NCI-H82 treated with DMSO at 0.1 percent for 48 hours (cell line): Measurements from ENCODE around the gene SMTNL2.
A peak's percentile ranks its signal among the peaks of the same experiment; 100 is the strongest.

Experiments used
- DNase-seq: peaks from one replicate; lab custom pipeline; 2025; ENCODE audit not compliant: unreplicated experiment; lab: John Stamatoyannopoulos, UW

SMTNL2 gene

DNA sequence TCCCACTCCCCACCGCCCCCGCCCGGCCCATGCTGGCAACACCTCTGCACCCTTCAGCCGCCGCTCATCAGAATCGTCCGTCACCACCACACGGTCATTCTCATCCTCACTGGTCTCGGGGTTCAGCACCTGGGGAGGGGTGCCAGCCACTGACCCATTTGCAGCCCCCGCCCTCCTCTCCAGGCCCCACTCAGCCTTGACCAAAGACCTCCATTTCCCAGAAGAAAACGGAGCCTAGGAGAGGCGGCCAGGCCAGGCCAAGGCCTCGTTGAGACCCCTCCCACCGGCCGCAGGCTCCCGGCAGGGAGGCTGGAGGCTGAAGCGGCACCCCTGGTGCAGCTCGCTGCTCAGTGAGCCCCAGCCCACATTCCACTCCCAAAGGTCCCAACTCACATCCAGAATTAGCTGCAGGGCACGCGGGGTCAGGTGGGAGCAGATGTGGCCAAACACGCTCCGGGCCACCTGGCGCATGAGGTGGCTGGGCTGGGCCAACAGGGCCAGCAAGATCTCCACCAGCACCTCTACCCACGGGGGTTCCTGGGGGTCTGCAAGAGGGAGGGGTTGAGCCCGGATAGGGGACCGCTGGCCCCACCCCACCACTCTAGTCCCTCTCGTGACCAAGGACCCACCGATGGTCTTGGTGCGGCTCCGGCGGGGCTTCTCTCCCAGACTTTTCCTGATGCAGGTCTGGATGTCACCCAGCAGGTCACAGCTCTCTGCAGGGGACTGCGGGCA, 38.9 kb upstream of the SMTNL2 start:
- no peak for DNase-seq

DNA sequence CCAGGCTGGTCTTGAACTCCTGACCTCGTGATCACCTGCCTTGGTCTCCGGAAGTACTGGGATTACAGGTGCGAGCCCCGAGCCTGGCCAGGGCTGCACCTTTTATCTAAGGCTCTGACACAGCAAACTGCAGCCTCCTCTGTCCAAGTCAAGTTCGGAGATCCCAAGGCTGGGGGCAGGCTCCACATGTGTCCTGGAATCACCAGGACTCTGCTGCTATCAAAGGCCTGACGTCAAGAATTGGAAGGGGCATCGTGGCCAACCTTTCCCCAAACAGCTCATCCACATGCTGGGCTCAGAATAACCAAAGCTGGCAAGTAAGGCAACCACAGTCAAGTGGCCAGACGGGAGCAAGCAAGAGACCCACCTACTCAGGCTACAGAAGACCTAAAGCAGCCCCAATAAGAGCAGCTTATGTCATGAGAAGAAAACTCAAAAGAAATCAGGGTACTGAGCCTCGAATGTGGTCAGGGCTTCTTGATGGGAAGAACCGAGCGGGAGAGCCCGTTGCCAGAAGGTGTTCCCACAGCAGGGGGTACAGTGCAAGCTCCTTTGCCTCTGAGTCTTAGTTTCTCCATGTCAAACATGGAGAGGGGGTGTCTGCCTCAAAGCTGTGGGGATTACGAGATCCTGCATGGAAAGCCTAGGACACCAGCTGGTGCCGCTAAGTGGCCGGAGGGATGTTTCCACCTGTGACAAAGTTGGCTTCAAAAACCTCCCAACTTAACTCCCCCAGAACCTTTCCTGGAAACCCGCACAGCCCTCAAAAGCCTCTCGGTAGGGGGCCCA, 37.0 kb upstream of the SMTNL2 start:
- no peak for DNase-seq

DNA sequence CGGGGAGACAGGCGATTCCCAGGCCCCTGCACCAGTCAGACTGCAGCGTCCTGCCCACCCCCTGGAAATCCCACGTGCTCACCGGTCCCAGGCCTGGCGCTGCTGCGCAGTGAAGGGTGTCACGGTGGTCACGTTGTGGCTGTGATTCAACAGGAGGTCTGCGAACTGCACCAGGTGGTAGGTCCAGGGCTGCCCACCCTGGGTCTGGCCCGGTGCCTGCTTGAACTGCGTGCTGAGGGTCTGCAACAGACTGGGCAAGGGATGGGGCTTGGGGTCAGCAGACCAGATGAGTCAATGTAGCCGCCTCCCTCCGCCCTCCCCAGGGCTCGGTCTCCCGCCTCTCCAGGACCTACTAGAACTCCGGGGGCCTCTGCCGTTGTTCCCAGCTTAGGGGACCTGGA, 36.3 kb upstream of the SMTNL2 start:
- no peak for DNase-seq

DNA sequence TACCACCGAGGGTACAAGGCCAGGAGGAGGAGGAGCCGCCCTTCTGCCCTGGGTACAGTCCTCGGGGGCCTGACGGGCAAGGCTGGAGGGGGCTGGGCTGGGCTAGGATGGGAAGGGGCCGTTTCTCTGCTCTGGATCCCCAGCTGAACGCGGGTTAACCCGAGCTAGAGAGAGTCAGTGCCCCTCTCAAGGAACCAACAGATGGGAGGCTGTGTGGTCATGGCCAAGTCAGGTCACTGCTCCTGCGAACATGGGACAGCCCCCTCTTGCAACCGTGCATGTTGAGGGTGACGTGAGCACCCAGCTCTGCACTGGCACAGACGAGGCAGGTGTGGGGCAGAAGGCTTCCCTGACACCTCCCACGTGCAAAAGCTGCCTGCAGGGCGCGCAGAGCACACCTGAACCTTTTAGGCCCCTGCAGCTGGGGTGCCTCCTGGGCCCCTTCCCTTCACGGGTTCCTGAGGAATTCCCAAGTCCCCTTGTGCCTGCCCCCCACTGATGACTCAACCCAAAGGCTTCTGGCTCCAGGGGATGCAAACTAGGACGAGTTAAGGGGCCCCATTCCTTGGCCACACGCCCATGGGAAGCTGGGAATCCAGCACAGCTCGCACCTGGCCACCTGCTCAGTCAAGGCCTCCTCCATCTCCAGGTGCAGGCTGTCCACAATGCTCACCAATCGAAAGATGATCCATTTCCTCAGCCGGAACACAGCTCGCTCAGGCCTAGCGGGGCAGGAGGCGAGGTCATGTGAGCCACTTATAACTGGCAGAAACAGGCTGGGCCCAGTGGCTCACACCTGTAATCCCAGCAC, 35.4 kb upstream of the SMTNL2 start:
- DNase-seq = no peak

DNA sequence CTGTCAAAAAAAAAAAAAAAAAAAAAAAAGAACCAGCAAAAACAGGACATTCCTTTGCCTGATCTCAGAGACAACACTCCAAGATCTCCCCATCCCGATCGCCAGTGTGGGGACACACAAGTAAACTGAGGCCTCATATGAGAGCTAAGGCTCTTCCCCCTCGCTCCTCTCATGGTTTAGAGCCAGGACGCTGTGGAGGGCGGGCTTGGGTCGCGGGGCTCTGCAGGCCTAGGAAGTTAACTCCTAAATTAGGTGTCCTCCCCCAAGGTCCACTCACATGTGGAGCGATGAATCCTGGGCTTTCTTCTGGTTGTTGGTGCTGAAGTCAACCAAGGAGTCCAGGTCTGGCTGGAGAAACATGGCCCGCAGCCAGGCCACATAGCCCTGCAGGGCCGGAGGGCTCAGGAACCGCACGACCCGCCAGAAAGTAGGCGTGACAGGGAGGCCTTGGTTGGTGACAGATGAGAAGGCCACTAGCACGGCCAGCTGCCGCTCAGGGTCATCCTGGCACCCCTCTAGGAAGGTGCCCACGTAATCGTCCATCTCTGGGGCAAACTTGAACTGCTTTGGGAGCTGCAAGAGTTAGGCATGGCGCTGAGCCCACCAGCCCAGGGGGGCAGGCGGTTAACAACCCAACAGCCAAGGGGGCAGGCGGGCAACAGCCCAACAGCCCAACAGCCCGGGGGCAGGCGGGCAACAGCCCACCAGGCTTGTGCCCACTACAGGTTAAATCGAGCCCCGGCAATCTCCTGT, 34.4 kb upstream of the SMTNL2 start:
- DNase-seq = no peak

DNA sequence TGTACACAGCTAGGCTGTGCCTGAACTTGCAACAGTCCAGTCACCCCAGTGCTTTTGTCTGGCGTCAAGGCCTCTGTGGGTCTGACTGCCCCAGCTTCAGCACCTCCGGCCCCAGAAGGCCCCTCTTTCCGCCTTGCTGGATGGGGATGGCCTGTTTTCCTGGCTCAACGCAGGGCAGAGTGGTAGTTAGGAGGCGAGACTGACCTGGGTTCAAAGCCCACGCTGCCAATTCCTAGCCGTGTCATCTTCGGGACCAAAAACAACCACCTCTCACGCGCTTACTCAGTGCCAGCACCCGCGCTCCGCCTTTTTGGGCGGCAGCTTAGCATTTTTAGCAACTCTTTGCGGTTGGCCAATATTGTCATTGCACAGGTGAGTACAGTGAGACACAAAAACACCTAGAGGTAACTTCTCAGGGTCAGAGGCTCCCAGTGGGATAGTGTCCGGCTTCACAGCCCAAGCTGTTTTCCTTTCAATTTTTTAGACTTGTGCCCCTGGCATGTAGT, 33.7 kb upstream of the SMTNL2 start:
- DNase-seq = no peak

DNA sequence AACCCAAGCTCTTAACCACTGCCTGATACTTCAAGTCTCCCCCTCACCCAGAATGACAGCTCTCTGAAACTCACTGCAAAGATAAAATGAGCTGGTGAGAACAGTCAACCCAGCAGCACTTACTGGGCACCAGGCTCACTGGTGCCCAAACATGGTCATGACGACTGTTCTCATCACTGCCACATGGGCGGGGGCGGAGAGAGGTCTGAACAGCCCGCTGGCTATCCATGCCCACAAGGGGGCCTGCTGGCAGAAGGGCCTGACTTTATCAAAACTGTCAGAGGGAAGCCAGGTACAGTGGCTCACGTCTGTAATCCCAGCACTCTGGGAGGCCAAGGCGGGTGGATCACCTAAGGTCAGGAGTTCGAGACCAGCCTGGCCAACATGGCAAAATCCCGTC, 33.2 kb upstream of the SMTNL2 start:
- DNase-seq = no peak

DNA sequence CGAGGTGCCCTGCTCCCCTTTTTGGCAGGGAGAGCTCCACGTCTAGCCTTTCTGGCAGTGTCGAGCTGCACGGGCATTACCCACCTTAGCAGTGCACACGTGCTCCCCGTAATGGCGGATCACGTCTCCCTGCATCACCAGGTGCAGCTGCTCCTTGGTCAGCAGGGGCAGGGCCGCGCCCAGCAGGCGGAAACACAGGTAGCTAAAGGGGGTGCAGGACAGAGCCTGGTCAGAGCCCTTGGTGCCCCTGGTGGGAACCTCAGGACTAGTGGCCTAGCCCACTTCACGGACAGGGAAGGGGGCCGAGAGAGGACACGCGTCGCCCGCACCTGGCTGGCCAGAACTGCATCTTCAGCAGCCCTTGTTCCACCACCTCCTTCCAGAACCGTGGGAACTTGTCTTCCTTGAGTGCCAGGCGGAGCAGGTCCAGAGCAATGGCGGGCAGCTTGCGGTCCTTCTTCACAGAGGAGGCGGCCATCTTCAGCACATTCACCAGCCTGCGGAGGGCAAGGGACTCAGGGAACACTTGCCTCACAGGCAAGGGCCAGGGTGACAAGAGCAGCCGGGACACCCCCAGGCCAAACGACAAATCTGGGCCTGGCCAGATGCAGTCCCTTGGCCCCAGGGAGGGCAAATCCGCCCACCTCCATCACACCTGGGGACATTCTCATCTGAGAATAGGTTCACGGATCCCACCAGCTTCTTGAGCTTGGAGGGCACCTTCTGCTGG, 32.4 kb upstream of the SMTNL2 start:
- no peak for DNase-seq

DNA sequence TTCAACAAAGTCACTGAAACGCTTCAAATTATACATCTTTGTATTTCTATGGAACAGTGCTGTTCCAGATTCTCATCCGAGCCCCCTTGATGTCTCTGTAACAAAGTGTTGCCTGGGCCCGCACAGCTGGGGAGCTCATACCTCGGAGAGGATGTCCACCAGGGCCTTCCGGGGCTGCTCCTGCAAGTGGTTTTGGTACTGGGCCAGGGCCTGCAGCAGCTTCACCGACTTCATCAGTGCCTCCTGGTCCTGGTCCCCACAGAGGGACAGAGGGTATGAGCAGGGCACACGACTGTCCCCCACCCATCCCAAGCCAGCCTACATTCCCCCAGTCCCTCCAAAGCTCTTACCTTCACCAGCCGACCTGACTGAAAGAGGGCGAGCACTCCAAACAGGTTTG, 30.7 kb upstream of the SMTNL2 start:
- DNase-seq = no peak

DNA sequence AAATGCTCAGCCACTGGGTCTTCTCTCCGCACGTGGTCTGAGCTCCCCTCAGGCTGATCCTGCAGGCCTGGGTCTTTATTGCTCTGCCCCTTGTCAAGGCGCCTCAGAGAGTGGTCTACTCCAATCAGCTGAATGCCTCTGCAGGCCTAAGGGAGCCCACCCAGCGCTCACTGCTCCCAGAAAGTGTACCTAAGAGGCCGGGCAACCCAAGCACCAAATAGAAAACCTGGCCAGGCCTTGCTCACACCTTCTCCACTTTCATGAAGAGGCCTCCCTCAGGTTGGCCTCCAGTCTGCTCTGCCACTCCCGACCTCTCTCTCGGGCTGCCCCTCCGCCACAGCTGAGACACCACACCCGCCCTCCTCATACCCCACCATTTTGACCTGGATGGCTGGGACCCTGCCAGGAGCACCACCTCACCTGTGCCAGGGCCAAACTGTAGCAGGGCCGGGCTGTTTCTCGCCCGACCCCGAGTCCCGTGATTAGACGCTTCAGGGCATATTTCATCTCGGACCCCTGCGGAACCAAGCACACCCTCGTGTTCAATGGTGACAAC, 29.8 kb upstream of the SMTNL2 start:
- no peak for DNase-seq

DNA sequence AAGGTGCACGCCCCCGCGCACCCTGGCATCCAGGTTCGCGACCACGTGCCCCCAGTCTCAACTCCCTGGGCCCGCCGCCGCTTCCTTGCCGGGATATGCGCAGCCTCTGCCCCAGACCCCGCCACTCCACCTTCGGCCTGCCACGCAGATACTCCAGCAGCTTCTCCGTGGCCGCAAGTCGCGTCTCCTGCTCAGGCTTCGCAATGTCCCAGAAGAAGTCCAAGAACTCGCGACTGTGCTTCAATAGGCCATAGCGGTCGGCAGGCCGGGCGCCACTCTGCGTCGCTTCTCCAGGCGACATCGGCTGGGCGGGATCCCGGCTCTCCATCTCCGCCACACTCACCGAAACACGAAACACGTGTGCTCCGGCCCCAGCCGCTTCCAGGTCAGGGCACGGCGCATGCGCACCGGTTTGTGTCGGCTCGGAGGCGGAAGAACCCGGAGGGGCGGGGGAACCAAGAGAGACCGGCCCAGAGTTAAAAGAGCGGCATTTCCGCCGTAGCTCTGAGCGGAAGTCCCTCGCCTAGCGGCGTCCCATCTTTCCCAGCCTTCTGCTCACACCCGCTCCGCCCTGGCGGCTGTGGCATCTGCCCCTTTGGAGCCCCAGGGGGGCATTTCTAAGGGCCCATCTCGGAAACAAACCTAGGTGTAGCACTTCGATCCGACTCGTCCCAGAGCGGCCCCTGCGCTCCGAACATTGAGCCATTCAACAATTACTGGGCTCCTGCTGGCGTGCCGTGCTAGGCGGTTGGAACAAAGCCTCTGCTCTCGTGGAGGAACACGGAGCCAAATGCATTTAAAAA, 29.1 kb upstream of the SMTNL2 start, which contains the start of gene MYBBP1A:
TSS of gene MYBBP1A (minus strand) at position 388 of the 803 bp plus-strand sequence. CDS start at position 328, 60 bp downstream.
- peak; percentile 92 for DNase-seq

DNA sequence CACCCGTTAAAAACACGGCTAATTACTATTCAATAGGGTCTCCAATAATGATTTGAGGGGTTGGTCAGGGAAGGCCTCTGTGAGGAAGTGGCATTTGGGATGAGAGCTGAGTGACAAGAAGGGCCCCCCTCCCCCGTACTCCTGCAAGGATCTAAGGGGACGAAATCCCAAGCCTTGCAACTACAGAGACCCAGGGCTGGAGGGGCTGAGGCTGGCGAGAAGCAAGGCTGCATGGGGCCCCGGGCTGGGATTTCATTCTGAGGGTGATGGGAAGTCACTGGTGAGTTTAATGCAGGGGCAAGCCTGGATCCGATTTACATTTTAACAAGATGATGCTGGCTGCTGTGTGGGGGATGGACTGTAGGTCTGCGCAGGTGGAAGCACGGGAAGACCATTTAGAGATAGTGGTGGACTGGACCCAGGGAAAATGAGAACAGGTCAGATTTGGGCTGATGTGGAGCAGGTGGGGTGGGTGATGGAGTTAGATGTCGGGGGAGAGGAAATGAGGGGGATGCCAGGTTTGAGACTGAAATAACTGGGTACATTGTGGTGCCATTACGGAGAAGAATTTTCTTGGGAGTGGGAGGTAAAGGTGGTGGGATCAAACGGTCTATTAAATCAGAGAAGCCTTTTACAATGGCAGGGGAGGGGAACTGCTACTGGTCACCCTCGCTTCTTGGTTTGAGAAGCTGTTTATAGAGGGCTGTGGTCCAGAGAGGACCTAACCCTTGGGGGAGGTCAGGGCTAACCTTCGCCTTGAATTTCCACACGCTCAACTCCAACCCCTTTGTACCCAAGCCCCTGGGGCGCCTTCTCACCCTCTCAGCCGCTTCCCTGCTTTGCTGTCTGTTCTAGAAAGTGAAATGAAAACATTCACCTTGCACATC, 28.2 kb upstream of the SMTNL2 start:
- peak; percentile 58 for DNase-seq

DNA sequence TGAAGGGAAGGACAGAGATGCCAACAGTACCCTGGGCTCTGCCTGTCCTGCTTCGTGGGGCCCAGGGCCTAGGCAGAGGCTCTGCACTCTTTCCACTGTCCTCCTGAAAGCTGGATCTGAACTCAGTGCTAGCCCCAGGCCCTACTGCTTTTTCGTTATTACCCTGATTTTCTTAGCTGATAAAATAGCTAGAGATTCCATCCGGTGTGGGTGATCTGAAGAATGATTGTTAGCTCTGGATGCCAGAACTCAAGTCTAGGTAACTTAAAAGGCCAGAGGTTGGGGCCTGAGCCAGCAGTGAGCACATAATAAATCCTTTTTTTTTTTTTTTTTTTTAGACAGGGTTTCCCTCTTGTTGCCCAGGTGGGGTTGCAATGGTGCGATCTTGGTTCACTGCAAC, 27.3 kb upstream of the SMTNL2 start:
- DNase-seq = no peak

DNA sequence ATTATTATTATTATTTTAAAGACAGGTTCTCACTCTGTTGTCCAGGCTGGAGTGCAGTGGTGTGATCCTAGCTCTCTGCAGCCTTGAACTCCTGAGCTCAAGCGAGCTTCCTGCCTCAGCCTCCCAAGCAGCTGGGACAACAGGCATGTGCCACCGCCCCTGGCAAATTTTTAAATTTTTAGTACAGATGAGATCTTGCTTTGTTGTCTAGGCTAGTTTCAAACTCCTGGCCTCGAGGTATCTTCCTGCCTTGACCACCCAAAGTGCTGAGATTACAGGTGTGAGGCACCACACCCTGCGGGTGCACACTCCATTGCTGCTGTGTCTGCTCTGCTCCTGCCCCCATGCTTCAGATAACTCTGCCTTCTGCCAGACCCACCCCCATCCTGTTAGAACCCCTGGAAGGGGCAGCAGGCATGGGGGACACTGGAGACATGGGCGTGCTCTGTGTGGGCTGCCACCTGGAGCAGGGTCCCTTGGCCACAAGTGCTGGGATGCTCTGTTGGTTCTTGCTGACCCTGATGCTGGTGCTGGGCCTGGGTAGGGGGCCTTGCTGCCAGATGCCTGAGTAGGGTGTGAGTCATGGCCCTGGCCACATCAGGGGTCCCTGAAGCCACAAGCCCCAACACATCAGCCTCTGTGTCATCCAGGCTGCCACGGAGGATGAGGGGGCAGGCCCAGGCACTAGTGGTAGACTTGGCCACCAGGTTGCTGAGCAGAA, 26.5 kb upstream of the SMTNL2 start:
- no peak for DNase-seq

DNA sequence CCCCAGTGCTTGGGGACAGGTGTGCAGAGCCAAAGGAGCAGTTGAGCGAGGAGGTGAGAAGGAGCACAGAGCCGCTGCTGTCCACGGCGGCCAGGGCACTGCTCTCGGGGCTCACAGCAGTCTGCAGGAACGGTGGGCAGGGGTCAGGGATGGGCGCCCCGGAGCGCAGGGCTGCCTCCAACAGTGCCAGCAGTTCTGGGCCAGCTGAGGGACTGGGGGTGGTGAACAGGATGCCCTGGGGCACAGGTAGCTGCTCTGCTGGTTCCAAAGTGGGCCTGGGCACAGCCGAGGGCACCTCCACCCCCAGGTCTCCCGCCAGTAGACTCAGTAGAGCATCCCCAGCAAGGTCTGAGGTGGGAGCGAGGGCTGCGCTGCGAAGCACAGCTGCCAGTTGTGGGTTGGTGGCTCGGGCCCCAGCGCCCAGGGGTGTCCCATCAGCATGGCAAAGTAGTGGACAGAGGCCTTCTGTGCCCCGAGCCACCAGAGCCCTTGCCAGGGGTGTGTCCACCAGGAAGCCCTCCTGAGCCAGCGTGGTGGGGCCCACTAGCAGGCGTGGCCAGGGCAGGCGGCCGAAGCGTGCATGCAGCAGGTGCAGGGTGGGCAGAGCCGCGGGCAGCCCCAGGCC, 25.9 kb upstream of the SMTNL2 start:
- no peak for DNase-seq

DNA sequence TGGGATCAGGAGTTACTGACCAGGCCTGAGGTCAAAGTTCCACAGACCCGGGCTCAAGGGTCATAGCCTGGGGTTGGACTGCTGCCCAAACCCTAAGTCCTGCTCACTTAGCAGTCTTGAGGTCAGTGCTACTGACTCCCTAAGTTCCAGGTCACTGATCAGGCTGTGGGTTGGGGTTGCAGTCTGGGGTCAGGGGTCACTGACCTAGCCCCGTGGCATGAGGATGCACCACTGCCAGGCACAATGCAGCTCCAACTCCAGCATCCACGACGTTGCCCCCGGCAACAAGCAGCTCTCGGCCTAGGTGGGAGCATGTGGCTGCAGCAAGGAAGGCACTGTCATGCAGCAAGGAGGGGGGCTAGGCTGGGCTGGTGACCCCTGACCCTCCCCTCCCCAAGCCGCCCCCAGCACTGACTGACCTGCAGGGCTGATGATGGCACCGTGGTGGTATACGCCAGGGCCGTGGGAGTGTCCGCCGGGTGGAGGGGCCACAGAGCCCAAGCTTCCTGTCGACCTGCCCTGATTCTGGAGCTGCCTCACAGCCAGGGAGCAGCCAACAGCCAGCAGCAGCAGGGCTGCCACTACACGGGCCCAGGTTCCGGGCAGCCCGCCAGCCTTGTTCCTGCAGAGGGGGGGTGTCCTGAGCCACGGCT, 25.1 kb upstream of the SMTNL2 start:
- DNase-seq = no peak
